Endothelial cell of hepatic sinusoid (primary cell): Measurements from ENCODE around the gene SFR1.

ENCODE experiments used
- in situ Hi-C: cut with HindIII; loops from 2 replicates; pipeline ENCODE4 v1.10.0; 2017; ENCODE audit warnings: low sequenced_read_pairs

The SFR1 gene, protein sequence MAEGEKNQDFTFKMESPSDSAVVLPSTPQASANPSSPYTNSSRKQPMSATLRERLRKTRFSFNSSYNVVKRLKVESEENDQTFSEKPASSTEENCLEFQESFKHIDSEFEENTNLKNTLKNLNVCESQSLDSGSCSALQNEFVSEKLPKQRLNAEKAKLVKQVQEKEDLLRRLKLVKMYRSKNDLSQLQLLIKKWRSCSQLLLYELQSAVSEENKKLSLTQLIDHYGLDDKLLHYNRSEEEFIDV

DNA sequence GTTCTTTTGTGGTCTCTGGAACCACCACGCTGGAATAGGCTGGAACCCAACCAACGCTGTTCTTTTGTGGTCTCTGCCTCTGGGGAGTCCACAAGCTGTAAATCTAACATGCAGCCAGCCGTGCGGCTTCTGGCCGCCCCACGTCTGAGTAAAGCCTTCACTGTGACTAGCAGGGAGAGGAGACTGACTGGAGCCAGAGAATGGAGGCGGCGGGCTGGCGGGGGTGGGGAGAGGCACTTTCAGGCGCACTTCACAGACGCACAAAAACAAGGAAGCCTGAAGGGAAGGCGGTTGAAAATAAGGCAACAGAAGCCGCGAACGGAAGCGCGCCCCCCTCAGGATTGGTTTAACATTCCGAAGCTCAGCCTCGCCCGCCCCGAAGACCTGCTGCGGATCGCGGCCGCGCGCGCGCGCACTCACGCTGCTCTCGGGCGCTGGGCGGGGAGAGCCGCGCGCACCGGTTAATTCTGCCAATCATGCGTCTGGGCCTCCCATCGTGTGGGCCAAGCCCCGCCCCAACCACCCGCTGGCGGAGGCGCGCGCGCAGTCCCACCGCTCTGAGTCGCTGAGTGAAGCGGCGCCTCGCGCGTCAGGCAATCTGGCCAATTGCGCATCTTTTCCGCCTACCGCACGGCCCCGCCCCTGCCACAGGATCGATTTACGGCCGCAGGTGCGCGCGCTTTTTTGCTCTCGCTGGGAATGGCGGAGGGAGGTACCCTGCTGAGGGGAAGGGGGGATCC is at the start of gene SFR1:
TSS of gene SFR1 (plus strand) at position 687 of the 740 bp plus-strand sequence. CDS start at position 700, 13 bp downstream.
- in situ Hi-C loops = loop anchor here (5.0 kb wide), 1 partner anchor 36 kb away; no protein-coding TSS in a partner anchor

DNA sequence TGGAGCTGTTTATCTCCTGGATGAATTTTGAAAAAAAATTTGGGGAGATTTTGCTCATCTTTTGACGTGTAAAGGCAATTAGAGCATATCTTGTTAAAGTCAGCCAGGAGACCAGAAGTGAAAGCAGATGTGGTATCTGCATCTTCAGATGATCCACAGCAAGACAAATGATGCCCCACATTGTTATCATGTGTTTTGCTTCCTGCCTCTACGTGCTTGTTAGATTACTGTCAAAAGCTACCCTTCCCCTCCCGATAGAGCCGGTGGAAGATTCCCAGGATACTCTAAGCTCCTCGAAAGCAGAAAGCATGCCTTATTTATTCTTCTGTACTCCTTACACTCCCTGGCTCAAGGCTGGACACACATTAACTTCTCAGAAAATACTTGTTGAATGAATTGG is 49.2 kb upstream of the SFR1 start:
- in situ Hi-C loops = no loop called here

DNA sequence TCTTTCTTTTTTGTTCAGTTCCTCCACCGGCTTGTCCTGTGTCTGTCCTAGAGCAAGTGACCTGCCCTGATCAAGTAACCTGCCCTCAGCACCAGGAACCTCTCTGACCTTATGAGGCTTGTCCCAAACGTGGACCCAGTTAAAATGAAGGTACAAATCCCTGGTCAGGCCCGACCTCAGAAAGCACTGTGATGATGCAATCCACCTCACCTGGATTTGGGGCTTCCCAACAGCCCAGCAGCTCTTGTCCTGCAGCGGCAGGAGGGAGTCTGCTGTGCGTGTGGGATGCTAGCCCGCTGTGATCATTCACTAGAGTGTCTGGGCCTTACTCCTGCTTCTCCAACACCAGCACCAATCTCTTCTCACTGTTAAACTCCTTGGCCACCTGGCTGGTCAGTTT is 47.5 kb upstream of the SFR1 start:
- in situ Hi-C loops = no loop called here

DNA sequence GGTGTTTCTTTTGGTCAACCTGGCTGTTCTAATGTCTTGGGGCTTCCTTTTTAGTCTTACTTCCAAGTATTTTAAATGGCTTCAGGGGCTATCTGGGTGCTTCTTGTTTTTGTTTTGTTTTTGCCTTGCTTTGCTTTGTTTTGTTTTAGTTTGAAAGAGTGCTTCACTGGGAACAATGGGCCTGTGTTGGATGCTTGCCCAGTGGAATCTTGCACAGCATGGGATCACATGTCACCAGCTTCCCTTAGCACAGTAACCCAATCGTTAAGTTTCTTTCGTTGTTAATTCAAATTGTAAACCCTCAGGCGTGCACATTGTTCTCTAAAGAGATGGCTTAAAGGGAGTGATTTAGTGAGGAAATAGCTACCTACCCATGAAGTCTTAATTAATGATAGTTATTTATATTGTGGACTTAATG is 45.2 kb upstream of the SFR1 start:
- in situ Hi-C loops = no loop called here

DNA sequence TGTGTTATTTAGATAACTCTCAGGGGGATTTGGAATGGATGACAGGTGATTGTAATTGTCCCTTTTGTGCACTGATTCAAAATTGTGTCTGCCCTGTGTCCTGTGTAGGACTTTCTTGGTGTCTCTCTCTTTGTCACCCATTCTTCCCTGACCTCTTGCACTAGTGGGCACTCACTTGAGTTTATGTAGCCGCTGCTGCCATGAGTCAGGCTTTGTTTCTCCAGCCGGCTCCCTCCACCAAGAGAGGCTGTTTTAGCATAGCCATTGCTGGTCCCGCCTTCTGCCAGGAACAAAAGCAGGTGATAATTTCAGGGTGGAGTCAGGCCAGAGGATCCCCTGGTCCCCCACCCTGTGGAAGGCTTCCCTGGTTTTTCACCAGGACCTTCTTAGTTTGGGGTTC is 44.7 kb upstream of the SFR1 start:
- in situ Hi-C loops = no loop called here

DNA sequence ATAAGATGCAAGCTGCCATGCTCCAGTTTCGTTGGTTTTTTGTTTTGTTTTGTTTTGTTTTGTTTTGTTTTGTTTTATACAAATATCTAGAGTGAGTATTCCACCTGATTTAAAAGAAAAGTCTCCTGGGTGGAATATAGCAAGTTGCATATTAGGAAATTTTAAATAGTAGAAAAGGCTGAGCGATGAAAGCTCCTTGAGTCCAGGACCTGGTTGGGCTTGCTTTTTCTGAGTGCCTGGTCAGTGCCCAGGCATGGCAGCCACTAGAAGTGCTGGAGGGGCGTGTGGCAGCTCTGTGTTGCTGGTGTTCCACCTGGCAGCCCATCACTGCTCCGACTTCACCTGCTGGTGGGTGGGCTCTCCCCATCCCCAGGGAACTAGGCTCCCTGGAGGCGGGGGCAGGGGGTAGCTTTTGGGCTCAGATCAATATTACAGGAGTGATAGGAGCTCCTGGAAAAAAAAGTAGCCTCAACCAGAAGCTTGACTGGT is 44.3 kb upstream of the SFR1 start:
- in situ Hi-C loops = no loop called here

DNA sequence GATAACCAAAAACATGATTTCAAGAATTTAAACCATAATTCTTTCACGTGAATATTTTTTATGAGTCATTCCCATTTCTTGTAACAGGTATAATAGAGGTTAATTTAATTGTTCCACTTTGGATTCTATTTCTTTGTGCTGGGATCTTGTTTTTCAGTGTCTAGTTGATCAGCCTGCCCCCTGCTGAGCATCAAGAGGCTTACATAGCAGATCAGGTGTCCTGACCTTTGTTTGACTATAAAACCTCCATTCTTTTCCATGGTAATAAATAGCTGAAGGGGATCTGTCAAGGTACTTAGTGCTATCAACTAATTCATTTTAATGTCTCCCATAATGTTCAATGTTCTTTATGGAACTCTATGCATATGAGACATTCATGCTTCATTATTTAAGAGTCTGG is 41.2 kb upstream of the SFR1 start:
- in situ Hi-C loops = no loop called here

DNA sequence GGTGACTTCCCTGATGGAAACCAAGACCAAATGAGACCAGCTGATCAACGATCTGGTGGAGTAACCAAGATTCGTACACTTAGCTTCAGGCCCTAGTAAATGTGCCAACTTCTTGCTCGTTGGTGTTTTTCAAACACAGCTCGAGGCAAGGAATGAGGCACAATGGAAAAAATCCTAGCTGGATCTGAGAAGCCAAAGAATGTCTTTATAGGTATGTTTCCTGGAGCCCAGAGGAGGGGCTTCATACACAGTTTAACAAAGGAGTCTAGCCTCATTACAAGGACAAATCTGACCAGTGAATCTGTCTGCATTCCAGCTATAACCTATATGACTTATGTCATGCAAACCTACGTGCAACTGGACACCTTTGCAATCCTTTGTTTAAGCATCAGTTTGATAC is 40.0 kb upstream of the SFR1 start:
- in situ Hi-C loops = no loop called here

DNA sequence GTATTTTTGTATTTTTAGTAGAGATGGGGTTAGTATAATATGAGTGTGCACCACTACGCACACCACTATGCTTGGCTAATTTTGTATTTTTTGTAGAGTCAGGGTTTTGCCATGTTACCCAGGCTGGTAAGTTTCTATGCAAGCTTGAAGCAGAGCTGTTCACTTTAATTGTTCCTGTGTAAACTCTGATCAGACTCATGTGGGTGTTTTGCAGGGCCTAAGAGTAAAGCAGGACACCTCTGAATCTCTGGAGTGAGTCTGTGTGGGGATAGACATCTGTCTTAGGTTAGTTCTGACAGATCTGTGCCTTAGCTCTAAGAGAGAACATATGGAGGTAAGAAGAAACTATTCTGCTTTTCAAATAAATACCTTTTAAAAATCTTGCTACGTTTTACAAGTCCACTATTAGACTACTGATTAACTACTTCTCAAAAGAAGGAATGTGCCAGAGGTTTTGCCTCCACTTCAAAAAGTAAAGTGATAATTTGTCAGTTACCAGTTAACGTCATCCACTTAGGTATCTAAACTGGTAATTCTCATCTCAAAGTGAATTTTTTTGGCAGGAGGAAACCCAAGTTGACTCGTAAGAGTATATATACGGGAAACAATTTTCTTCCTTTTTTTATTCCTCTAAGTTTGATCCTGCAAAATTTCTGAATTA is 37.4 kb upstream of the SFR1 start:
- in situ Hi-C loops = no loop called here

DNA sequence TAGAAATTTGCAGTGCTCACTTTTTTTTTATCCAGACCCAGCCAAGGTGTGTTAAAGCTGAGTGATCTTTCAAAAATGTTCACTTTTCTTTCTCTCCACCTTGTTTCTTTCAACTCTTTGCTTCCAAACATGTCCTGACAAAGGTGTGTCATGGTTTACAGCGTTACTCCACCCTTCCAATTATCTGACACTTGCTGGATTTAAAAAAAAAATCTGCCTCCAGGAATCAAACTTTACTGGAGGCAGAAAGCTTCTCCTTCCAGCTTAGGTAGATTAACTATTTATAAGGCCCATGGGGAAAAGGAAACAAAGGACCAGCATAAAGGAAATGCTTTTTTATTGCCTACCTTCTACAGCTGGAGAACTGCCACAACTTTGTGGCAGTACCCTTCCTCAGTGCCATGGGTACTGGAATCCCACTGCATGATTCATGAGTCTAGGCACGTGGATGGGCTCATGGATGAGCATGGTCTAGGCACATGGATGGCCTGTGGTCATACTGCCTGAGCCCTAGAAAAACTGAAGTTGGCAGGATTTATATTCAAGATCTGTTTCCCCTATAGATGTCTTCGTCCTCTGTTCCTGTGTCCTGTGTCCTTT is 36.1 kb upstream of the SFR1 start, which contains the start of gene COL17A1:
TSS of gene COL17A1 (minus strand) at position 80 of the 600 bp plus-strand sequence. CDS start 5,207 bp downstream, outside the sequence.
- in situ Hi-C loops = no loop called here

DNA sequence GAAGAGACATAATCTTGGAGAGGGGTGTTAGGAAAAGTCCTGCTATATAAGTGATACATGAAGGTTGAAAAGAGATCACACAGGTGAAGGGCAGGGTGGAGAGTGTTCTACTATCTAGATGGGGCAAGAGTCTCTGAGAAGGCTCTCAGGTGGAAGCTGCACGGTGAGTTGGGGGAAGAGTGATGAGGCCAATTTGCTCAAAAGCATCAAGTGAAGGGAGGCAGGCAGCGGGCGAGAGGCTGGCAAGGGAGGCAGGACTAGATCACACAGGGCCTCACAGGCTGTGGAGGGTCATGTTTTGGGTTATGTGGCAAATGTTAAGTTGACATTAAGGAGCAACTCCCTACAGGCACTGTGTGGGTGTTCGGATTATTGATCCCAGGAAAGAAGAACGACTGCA is 33.7 kb upstream of the SFR1 start:
- in situ Hi-C loops = no loop called here

DNA sequence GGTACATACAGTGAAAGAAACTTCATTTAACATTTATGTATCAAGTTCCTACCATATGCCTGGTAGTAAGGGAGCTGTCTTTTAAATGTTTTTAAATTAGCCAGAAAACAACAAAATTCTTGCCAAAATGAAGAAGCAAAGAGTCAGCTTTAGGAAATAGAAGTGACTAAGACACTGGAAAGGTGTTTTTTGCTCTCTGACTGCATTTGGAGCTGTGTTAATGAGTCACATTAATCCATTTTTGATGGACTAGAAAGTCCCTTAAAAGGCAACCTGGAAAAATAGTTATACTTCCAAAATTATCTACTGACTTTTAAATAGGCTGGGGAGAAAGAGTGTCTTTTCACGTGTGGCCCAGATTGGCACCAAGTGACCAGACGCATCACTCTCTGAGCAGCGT is 32.4 kb upstream of the SFR1 start:
- in situ Hi-C loops = no loop called here

DNA sequence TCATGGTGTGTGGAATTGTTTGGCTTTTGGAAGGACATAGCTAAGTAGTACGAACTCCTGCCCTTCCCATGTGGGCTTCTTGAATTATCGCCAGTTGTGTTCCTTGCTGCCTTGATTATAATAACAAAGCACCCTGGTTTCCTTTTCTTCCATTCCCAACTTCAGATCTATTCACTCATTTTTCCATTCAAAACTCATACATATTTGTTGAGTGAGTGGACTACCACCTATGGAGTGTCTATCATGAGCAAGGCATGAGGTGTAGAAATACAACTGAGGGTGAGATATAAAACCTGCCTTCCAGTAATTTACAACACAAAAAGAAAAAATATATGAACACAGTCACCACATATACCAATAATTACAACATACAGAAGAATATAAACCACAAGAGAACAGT is 31.4 kb upstream of the SFR1 start:
- in situ Hi-C loops = no loop called here

DNA sequence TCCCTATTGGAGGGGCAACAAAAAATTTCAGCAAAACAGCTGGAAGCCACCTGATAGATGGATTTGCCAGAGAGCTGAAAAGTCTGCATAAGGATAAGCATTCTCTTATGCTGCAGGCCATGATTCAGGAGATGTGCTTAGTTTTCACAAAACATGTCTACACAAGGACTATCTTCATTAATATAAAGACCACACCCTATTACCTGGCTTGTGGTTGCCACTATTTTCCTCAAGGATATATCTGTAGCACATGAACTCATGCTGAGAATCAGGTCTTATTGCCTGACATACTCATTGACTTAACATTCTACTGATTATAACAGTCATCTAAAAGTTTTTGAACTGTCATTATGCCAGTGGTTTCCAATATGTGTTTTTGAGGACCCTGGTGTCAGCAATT is 29.2 kb upstream of the SFR1 start:
- in situ Hi-C loops = no loop called here

DNA sequence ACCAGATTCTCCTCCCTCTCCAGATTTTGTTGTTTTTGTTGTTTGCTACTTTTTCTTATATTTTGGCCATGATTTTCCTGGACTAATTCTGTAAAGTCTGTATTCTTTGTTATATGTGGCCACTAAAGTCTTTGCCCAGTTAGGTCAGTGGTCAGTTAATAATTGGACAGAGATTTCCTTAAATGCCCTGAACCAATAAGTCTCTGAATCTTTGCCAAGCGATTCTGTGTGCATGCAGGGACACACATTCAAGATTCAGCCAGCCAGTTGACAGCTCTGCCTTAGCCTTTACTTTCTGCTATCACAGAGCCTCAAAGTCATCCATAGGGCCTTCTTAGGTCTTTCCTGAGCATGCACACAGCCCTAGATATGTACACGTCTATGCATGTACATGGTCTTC is 25.3 kb upstream of the SFR1 start:
- in situ Hi-C loops = no loop called here

DNA sequence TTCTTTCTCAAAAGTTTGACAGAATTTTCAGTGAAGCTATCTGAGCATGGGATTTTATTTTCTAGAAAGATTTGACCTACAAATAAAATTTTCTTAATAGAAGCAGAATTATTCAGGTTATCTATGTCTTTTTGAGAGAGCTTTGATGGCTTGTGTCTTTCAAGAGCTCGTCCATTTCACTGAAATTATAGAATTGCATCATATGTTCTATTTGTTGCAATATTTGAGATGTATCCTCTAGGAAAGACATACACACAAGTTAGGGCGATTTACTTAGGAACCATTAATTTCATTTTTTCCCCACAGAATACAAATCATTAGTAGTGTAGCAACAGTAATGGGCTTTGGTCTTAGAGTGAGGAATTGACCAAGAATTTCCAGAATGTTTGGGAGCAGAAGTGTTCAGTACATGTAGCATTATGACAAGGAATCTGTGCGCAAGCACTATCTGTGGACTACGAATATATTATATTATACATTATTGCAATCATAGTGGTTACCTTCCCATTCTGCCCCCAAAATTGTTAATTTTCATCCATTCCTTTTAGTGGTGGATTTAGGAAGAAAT is 23.5 kb upstream of the SFR1 start:
- in situ Hi-C loops = no loop called here

DNA sequence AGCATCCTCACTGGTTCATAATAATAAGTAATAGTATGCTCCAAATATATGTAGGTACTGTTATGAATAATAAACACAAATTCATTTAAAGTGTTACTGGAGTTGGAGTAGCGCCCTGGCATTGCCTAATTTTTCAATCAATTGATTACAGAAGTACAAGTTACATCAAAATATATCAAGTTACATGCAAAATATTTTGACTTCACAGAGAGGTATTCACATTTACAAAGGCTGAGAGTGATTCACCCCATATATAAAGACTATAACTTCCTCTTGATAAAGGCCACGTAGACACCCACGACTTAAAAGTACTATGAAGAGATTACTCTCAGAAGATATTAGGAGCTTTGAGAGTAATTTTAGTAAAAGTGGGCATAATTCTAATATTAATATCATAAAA is 22.7 kb upstream of the SFR1 start:
- in situ Hi-C loops = no loop called here

DNA sequence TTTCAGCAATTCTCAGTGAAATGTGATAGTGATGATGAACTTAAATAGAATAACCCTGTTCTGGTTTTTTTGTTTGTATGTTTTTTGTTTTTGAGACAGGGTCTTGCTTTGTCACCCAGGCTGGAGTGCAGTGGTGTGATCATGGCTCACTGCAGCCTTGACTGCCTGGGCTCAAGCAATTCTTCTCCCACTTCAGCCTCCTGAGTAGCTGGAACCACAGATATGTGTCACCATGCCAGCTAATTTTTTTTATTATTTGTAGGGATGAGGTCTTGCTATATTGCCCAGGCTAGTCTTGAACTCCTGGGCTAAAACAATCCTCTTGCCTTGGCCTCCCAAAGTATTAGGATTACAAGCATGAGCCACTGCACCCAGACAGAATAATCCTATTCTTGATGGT is 22.0 kb upstream of the SFR1 start:
- in situ Hi-C loops = no loop called here

DNA sequence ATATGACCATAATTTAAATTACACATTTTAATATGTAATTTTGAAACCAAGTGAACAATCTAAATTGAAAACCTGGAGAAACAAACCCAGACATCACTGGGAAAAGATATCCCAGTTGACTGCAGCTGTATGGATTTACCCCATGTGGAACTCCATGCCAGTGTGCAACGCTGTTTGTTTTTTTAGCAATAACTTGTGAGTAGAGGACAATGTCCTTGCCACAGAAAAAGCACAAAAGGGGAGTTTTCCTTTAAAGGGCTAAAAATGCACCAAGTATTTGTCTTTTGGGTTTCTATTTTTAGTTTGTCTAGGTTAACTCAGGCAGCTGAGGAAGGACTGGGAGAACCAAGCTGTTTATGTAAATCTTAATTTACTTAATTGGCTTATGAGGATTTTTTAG is 21.2 kb upstream of the SFR1 start:
- in situ Hi-C loops = no loop called here

DNA sequence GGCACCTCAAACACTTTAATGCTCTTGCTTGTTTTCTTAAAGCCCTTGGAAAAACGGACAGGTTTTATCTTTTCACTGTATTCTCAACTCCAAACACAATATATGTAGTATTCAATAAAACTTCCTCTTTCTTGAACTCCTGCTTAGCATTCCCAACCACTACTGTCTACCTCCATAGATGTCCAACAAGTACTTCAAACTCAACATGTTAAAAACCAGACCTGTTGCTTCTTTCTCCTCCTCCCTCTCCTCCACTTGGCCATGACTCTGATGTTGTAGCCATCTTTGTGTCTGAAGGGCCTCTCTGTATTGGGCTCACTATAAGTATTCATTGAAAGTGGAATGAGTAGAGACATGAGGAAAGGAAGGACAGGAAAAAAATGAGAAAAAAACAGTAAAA is 20.1 kb upstream of the SFR1 start:
- in situ Hi-C loops = no loop called here

DNA sequence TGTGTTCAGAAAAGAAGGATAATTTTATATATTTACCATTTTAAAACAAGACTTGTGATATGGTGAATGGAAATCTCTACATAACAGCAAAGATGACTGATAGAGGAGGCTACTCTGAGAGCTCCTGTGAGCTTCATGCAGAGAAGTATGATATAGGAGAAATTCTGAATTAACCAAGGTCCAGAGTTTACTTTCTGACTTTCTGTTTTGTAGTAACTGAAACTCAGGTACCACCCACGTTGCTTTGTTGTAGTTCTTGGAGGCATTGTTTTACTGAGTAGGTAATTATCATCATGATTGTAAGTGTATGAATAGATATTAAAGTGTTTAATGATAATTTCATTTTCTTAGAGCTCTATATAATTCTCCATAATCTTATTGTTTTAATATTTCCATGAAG is 18.0 kb upstream of the SFR1 start:
- in situ Hi-C loops = no loop called here
